ENCODE results near the gene FSIP1.

The FSIP1 gene

DNA sequence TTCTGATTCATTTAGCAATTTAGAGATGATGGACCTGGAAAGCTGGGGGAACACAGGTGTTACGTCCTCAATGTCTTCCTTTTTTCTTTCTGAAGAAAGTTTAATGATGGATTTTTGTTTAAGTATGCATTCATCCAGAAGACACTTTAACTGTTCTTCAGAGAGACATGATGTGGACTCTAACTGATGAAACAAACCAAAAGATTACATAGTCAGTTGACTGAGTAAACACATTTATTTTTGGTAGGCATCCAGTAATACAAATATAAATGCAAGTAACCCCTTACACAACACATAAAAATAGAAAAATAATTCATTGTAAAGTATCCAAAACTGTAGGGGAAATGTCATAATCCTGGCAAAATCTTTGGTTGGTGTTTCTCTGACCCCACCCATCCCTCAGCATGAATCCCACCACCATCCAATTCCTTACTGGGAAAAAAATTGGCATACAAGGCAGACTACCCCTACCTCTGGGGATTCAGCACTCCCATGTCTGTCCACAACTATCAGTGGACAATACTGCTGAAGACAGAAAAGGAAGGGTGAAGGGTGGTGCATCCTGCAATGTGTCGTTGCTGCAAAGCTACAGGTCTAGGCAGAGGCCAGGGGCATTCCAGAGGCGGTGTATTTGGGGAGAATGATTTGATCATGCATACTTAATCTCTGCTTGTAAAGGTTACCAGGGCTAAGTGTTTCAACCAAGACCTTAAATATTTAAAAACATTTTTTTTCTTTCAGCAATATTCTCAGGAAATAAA is 164.4 kb downstream of the FSIP1 start:
- DNase-seq (ENCODE audit: low read depth): no peak

GRCh38 chr15:39616731-39617455 is 165.7 kb downstream of the FSIP1 start:
- DNase-seq (ENCODE audit: low read depth): no peak

DNA sequence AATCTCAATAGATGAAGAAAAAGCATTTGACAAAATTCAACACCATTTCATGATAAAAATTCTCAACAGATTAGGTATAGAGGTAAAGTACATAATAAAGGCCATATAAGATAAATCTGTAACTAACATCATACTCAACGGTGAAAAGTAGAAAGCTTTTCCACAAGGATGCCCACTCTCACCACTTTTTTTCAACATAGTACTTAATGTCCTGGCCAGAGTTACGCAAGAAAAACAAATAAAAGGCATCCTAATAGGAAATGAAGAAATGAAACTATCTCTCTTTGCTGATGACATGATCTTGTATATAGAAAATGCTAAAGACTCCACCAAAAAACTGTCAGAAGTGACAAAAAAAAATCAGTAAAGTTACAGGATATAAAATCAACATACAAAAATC is 168.8 kb downstream of the FSIP1 start:
- no peak for DNase-seq (ENCODE audit: low read depth)

GRCh38 chr15:39613271-39613670 is 169.4 kb downstream of the FSIP1 start:
- DNase-seq (ENCODE audit: low read depth): no peak

DNA sequence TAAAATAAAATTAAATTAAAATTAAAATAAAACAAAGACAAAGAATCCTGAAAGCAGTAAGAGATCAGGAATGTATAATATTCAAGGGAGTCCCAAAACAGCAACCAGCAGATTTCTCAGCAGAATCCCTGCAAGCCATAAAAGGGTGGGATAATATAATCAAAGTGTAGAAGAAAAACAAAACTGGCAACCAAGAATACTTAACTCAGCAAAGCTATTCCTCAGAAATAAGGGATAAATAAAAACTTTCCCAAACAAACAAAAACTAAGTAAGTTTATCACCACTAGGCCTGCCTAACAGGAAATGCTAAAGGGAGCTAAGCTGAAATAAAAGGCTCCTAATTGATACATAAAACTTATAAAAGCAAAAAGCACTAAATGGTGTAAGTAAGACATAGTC is 172.0 kb downstream of the FSIP1 start:
- no peak for DNase-seq (ENCODE audit: low read depth)

- DNase-seq (ENCODE audit: low read depth): no peak
Observed at GRCh38 chr15:39609166-39609916, 173.3 kb downstream of the FSIP1 start.

GRCh38 chr15:39608185-39609139 is 174.2 kb downstream of the FSIP1 start:
- DNase-seq (ENCODE audit: low read depth): no peak

- no peak for DNase-seq (ENCODE audit: low read depth)
Observed at GRCh38 chr15:39605146-39605545, 177.5 kb downstream of the FSIP1 start.

- no peak for DNase-seq (ENCODE audit: low read depth)
Observed at GRCh38 chr15:39602143-39602542, 180.5 kb downstream of the FSIP1 start.

- DNase-seq (ENCODE audit: low read depth): no peak
Observed at GRCh38 chr15:39599871-39600270, 182.8 kb downstream of the FSIP1 start.

DNA sequence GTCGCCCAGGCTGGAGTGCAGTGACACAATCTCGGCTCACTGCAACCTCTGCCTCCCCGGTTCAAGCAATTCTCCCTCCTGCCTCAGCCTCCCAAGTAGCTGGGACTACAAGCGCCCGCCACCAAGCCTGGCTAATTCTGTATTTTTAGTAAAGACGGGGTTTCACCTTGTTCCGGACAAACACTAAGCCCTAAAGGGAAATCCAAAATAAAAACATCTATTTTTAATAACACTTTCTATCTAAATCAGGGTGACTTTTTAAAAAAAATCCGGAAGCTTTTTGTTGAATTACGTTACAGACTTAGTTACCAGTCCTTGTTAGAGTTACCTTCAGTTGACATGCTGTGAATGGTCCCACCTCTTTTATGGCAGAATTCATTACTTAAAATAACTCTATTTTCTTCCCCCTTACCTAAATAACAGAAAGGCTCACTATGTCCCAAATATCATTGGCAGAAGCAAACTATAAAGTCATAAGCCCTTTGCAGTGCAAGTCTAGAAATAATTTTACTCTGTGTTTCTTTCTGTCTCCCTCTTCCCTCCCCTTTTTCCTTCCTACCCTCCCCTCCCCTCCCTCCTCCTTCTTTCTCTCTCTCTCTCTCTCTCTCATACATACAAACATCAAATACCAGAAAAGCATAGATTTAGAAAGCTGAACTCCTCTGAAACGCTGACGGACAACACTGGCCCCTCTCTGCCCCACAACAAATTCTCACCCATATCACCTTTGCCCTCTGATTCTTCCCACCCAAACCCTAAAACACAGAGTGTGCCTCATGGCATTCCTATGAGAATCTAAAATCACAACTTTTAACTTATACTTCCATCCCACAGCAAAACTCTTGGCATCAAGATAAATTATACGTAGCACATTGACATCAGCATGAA is 183.4 kb downstream of the FSIP1 start:
- DNase-seq (ENCODE audit: low read depth): no peak

- no peak for DNase-seq (ENCODE audit: low read depth)
Observed at GRCh38 chr15:39598186-39598850, 184.3 kb downstream of the FSIP1 start.

- DNase-seq (ENCODE audit: low read depth): no peak
Observed at GRCh38 chr15:39597751-39598185, 184.9 kb downstream of the FSIP1 start.

- DNase-seq (ENCODE audit: low read depth): no peak
Observed at GRCh38 chr15:39597336-39597735, 185.3 kb downstream of the FSIP1 start.

DNA sequence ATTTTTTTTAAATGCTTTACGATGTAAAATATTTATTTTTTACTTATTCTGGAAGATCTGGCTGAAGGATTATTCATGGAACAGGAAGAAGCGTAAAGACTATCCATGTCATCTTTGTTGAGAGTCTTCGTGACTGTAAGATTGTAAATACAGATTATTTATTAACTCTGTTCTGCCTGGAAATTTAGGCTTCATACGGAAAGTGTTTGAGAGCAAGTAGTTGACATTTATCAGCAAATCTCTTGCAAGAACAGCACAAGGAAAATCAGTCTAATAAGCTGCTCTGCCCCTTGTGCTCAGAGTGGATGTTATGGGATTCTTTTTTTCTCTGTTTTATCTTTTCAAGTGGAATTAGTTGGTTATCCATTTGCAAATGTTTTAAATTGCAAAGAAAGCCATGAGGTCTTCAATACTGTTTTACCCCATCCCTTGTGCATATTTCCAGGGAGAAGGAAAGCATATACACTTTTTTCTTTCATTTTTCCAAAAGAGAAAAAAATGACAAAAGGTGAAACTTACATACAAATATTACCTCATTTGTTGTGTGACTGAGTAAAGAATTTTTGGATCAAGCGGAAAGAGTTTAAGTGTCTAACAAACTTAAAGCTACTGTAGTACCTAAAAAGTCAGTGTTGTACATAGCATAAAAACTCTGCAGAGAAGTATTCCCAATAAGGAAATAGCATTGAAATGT is 186.1 kb downstream of the FSIP1 start:
- DNase-seq (ENCODE audit: low read depth): no peak

DNA sequence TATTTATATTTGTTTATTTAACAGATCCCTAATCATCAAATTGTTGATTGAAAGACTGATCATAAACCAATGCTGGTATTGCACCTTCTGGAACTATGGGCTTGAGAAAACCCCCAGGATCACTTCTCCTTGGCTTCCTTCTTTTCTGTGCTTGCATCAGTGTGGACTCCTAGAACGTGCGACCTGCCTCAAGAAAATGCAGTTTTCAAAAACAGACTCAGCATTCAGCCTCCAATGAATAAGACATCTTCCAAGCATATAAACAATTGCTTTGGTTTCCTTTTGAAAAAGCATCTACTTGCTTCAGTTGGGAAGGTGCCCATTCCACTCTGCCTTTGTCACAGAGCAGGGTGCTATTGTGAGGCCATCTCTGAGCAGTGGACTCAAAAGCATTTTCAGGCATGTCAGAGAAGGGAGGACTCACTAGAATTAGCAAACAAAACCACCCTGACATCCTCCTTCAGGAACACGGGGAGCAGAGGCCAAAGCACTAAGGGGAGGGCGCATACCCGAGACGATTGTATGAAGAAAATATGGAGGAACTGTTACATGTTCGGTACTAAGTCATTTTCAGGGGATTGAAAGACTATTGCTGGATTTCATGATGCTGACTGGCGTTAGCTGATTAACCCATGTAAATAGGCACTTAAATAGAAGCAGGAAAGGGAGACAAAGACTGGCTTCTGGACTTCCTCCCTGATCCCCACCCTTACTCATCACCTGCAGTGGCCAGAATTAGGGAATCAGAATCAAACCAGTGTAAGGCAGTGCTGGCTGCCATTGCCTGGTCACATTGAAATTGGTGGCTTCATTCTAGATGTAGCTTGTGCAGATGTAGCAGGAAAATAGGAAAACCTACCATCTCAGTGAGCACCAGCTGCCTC is 187.1 kb downstream of the FSIP1 start:
- no peak for DNase-seq (ENCODE audit: low read depth)

- DNase-seq (ENCODE audit: low read depth): no peak
Observed at GRCh38 chr15:39594446-39595337, 187.9 kb downstream of the FSIP1 start.

Measured in HS-27A (cell line).